Measurements from ENCODE around the gene CERS6.
A peak's percentile ranks its signal among the peaks of the same experiment; 100 is the strongest.

Gene CERS6

DNA sequence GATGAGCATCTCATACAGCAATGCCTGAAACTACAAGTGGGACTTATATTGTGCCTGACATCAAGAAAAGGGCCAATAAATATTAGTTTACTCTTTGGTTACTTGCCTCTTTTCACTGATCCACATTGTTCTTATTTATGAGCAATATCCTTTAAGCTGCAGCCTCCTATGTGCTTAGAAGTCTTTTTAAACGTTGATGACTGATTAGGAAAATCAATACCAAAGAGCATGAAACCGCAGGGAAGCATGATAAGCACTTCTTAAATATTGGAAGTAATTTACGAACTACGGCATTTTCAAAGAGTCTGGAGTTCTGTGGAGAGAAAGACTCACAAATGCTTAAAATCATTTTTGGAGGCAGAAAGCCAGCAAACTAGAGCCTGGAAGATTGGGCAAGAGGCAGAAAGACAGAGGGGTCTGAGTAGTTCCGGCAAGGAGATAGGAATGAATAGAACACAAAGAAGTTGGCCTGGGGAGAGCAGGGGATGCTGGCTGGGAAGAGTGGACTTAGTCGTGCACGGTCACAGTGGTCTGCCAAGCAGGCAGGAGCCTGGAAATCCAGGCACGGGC is 223.8 kb downstream of the CERS6 start:
- no peak for DNase-seq

DNA sequence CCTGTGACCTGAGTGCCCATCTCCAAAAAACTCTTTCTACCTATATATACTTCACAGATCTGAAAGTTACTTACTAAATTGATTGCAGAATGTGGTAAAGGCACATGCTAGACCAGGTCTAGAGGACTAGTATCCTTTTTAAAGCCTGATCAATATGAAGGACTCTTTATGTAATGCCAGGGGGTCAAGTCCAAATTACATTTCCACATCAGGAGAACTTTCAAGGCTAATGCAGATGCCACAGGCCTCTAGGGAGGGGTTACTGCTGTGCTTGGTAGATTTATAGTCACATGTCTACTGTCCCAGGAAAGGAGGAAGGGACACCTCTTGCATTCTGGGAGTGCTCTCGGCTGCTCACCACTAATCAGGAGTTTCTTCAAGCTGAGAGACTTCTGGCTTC is 227.9 kb downstream of the CERS6 start:
- no peak for DNase-seq

DNA sequence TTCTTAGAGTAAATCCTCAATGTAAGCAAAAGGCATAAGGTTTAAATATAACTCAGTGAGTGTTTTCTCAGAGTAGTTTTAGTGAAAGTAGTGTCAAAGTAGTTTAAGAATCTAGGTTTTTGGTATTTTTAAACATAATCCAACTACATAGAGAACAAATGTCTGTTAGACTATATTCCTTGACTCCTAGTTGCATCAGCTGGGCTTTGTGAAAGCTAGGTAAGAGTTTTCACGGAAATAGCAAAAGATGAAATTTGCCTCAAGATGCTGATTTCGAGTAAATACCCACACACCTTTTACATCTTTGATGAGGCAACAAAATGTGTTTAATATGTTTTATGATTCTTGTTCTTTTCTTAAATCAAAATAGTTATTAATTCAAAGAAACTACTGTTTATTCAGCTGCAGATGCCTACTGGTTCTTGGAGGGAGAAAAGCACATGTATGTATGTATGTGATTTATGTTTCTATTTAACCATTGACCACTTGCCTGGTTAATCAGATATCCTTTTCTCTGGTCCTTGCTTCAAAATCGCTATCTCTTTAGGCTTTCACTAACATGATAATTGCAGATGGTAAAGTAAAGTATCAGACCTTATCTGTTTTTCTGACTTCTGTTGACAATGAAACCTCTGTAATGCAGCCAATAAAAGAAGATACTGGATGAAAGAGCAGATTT is 229.0 kb downstream of the CERS6 start:
- DNase-seq: no peak

DNA sequence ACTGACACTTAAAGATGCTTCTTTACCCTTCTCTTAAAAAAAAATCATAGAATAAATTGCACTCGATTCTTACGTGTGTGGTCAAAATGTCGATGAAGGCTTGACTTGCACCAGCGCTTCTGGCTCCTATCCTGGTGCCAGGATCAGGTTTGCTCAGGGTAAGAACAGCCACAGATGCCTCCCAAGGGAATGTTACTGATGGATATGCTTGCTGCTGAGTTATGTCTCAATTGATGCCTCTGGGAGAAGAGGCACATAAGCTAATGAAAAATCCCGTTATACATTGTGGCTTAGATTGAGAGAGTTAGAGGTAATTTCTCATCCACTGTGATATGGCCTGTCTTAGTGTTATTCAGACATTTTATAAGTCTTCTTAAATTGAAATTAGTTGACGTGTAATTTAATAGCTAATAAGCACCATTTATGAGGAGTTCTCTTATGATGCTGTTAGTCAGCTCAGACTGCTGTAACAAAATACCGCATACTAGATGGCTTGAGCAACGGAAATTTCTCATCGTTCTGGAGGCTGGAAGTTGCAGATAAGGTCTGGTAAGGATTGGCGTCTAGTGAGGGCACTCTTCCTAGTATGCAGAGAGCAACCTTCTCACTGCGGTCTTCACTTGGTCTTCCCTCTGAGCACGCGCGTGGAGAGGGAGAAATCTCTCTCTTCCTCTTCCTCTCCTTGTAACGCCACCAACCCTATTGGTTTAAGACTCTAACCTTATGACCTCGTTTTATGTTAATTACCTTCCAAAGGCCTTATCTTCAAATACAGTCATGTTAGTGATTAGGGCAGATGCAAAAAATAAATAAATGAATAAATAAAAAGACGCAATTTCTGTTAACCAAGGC is 229.8 kb downstream of the CERS6 start:
- no peak for DNase-seq

DNA sequence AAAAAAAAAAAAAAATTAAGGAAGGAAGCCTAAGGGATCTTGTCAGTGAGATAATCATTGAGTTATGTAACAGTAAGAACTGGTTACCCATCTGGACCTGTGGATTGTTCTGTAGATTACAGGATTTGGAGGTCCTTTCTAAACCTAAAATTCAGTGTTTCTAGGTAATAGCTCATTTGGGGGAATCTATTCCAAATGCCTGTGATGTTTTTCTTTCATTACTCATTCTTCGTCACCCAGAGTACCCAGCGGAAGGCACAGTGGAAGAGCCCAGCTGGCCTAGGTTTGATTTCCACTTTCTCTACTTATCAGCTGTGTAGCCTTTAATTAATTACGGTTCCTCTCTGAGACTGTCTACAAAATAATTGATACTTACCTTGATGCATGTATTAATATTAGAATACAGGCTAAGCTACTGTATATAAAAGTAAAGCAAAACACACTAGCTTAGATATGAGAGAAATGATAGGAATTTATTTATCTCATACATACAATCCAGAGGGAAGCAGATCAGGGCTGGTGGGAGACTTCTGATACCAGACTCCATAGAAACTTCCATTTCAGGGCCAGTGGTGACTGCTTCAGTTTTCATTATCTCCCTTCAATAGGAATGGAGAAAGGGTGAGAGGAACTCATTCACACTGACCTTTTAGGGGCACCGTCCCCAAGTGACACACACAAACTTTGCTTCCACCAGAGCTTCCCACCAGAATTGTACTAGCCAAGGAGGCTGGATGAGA is 230.6 kb downstream of the CERS6 start:
- peak; percentile 28 for DNase-seq

DNA sequence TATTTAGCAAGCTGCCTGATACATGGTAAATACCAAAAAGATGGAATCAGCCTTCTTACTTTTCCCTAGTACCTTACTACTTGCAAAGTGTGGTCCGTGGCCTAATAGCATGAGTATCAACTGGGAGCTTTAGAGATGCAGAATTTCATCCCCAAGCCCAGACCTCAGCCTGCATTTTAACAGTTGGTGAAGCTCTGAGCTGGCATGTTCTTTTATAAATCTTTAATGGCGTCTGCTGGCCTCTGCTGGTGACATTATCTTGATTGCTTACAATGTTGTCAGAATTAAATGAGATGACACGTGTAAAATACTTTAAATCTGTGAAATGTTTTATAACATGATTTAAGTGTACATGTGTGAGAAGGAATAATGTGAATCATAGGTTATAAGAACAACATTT is 231.2 kb downstream of the CERS6 start:
- peak; percentile 34 for DNase-seq

DNA sequence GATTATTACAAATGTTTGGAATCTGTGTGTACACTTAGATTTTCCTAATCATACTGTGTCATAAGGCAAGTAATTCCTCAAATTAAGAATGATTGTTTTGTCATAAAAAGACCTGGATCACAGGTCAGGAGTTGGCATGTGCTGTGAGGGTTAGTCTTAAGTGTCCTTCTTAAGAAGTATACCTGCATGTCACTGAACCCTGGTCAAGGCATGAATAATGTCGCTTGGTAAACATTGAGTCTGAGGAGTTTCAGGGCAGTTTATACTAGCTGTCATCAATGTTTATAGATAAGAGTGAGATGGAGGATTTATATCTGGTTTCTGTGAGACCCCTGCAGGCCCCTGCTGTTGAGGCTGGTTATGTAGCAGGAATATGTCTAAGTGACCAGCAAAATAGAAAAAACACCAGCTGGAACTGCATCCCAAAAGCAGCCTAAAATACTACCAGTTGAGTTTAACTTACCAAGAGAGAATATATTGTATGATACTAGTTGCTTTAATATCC is 234.4 kb downstream of the CERS6 start:
- no peak for DNase-seq

DNA sequence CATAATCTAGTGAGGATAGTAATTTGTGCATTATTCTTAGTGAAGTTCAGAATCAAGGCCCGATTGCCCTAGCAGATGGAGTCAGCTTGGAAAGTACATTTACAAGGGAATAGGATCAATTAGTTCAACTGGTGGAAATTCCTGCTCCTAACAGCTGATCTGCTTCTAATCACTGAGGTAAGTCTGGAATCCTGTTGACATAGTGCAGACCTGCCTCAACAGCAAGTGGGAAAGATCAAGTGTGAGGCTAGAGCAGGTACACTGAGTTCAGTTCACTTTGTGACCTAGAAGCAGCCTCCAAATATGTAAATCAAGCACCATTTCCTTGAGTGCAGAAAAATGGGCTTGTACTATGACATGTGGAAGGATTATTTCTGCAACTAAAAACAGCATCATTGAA is 235.1 kb downstream of the CERS6 start:
- no peak for DNase-seq

DNA sequence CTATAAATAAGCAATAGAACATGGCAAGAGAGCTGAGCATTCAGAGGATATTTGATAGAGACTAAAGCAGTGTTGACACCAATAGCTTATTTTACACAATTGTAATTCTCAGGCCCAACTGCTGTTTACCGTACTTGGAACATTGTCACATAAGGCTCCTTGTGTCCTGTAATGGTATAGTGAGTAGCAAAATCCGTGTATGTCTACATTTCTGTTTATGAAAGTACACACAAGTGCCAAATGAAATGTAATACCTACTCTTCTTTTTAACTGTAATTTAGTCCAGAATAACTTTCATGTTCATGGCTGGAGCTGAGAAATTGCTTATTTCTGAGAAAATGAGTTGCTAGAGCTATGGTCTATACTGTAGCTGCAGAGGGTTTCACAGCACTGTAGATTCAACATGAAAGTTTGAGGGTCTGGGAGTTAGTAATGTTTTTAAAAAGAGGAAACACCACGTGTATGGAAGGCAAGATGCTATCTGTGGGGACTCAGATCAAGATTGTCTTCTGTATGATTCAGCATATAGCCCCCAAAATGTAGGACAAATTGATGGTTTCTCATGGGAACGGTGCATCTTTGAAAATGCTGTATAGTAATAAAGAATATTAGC is 236.2 kb downstream of the CERS6 start:
- DNase-seq: no peak

DNA sequence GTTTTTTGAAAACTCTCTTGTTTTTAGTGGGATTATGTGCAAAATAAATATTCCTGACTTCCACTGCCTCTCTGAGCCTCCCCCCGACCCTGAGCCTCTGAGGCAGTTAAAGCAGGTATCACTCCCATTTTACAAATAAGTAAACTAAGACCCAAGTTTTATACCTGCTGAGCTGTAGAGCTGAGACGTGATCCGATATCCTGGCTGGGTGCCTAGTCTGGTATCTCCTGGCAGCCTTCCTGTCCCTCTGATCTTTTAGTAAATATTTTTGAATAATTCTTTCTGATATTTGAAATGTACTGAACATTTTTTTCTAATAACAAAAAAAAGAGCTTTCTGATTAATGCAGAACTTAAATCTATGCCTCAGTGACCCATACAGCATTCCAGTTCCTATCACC is 238.1 kb downstream of the CERS6 start:
- no peak for DNase-seq

DNA sequence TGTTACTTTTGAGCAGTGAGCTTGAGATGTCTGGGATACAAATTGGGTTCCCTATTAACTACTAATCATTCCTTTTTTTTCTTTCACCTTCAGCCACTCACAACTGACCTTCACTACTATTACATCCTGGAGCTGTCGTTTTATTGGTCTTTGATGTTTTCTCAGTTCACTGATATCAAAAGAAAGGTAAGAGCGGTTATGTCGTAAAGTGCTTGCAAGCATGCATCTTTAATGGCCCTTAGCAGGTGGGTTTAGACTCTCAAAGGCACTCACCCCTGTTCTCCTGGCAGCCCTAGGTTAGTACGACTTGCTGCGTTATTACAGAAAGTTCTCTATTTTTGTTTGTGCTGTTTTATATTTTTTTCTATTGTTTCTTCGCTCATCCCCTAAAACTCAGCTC is 238.8 kb downstream of the CERS6 start:
- no peak for DNase-seq

DNA sequence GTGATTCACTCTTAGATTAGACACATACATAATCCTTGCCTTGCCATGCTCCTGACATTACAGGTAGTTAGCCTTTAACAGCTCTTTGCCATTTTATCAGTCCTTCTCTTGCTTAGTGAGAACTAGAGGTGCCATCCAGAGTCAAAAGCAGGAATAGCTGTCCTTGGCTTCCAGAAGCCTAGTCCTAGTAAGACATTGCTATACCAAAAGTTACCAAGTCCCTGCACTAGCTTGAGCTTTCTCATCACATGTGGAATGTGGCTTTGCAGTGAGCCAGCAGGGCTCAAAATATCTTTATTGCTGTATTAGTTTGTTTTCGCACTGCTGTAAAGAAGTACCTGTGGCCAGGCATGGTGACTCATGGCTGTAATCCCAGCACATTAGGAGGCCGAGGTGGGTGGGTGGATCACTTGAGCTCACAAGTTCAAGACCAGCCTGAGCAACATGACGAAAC is 241.6 kb downstream of the CERS6 start:
- DNase-seq: peak; percentile 10

DNA sequence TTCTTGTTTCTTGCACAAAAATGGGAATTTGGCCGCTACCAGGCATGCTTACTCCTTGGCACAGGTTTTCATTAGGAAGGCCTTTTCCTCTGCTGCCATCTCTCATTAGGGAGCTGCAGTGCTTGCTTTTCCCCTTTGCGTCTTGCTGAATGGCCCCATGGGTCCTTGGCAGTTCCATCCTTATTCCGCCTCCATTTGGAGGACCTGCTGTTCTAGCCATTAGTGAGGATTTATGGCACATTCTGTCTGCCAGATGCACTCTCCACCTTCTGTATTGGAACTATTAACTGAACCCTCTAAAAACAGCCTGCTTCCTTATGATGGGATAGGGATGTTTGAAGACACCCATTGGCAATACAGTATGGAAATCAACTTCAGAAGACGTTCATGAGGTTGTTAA is 242.9 kb downstream of the CERS6 start:
- no peak for DNase-seq

DNA sequence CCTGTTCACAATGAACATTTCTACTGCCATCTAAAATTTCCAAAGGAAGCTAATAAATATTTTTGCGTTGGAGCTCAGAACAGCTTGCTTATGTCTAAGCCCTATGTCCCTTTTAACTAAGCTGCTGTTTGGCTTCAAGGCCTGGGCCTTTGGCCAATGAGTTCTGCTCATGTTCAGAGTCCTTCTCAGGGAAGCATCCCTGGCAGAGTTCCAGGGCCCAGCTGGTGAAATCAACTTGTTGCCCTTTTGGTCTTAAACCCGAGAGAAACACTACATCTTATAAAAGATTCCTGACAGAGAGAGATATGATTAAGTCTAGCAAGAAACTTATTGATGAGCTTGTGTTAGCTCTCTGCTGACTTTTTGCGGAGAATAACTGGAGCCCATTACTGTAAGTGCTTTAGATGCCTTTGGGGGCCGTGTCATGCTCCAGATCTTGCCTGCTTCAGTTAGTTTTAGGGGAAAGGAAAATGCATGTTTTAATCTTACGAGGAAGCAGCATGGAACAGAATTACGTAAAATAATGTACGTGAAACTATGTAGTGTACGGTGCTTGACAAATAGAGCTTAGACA is 243.9 kb downstream of the CERS6 start:
- DNase-seq: peak; percentile 35

DNA sequence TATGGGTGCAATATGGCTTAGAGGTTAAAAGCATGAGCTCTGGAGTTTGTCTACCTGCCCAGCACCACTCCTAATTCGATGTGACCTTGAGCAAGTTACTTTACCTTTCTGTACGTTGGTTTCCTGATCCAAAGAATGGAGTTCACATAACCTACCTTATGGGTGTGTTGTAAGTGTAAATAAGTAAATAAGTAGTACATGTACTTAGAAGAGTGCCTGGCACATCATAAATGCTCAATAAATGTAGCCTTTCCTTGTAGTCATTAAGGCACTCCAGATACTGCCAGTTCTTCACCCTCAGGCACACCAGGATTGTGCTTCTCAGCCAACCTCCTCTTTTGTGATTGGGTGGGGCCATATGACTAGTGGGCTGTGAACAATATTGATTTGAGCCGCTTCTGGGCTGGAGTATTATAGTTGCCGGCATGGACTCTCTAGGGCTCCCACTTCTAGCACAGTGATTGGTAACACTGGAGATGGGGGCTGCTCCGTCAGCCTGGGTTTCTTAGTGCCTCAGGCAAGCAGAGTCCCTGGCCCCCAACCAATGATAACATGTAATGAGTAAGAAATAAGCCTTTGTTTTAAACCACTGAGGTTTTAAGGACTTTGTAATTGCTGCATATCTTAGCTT is 244.7 kb downstream of the CERS6 start:
- no peak for DNase-seq

DNA sequence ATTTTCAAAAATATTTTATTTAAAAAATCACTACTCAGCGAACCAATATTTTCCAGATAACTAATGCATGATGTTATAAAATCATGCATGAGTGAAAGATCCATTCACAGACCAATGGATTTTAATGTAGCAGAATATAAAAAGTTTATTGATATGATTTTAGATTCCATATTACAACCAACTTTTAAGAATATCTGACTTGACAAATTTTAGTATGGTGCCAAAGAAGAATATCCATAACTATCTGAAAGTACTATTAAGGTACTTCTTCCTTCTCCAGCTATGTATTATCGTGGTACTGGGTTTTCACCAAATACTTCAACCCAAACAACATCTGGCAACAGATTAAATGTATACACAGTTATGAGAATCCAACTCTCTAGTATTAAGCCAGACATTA is 246.5 kb downstream of the CERS6 start:
- DNase-seq: no peak

DNA sequence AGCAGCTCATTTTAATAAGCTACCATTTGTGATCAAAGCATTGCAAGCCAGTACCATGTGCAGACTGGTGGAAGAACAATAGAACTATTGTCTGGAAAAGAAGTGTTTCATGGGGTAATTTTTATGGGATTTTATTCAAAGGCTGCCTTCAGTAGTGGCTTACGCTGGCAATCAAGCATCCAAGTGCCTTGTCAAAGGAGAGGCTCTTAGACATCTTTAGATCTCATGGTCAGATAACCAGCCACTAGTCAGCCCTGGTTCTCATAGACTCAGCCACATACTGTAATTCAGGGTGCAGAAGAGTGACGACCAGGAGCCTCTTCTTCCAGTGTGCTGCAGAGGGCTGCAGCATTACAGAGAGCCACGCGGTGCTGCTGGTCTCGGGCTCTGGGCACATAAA is 247.9 kb downstream of the CERS6 start:
- no peak for DNase-seq

DNA sequence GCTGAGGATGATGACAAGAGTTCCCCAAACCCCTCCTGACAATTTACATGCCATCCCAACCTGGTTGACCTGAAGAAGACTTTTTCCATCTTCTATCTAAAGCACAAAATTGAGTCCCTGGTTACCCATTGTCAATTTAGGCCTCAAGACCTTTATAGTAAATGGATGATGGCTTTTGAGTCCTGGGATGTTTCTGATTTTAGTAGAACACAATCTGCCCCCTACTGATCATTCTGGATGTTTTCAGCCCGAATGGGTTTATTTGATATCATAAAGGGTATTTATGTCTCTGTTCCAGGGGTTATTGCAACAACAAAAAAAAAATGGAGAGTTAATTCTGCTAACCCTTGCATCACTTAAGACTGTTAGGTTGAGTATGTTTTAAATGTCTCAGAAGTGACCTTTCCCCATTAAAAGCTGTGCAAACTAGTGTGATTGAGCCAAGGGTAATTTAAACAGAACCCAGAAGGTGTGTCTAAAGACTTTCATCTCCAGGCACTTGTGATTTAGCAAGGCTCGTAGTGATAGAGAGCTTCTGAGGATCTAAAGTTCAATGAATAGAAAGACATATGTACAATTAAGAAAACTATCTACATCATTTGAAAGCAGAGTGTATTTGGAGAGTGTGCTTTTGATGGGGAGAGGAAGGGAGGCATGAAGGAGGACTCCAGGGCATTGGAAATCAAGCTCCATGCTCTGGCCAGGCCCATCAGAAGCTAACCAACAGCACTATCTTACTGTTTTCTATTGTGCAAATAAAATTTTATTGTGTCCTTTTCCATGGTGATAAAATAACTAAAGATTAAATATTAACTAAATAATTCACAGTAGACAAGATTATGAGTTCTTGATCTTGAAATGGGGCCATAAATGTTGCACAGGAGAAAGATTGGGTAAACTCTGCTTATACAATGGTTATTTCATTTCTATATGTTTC is 249.7 kb downstream of the CERS6 start:
- DNase-seq: peak; percentile 31

DNA sequence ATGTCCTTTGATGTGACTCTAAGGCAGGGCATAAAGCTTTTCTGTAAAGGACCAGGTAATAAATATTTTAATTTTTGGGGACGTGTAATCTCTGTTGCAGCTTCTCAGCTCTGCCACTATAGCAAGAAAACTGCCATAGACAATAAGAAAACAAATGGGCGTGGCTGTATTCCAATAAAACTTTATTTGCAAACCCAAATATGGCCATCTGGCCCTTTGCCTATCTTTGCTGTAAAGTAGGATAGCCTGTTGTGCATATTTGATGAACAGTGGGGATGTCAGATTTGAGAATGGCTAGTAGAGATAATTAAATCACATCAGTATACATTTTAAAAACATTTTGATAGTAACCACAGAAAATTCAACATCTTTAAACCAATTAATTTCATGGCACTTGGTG is 250.7 kb downstream of the CERS6 start:
- DNase-seq: no peak

DNA sequence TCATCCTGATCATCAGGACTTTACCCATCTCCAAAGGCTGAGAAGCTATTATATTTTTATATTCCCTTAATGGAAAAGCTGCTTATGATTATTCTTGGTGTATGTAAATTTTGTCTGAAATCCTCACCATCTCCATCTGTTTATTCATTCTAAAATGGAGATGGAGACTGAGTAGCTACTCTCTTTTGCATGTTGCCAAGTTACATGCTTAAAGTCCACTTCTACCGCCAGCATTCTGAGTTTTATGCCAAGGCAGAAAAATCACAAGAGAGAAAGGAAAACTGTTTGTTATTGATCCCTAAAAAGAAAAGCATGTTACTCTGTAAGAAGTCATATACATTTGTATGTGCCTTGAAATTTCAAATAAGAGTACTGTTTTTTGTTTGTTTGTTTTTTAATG is 252.0 kb downstream of the CERS6 start:
- DNase-seq: no peak
